ENCODE results near the gene CDA. TPM values are rescaled to one million over a fixed set of nuclear protein-coding genes. Genes with fewer than 3 reads are reported as not detected.

The CDA gene
- total and polyA plus RNA-seq, 10 of the 15 experiments (the other 5 are each of a cell fraction or from before 2014, with no cell fraction given): not detected

GRCh38 chr1:20610970-20611369 lies 22.1 kb downstream of the CDA start:
- ChIA-PET RAD21 (ENCODE audit: unreplicated experiment) (no interaction called here), POLR2A (no interaction called here), SMC1A (ENCODE audit: uncharacterized antibody, unreplicated experiment) (no interaction called here), CTCF (no interaction called here)
- TF ChIP-seq PAX5 (IDR thresholded peaks at IDR 0.05; ENCODE audit: borderline replicate concordance, low read depth, low read length) (peak; percentile 66; the same call in 1 of the 2 replicates), MXI1 (IDR thresholded peaks at IDR 0.05; ENCODE audit: low read depth, low read length) (no peak)
- Histone ChIP-seq H3K27ac (ENCODE audit: control insufficient read depth, insufficient read depth) (no peak overlapping the region), H2AFZ (ENCODE audit: control insufficient read depth, low read depth, low read length) (no peak overlapping the region), H3K9ac (ENCODE audit: control insufficient read depth, insufficient read depth, low read length) (no peak overlapping the region), H3K36me3 (ENCODE audit: control insufficient read depth in 2 of 2, insufficient read depth in 2 of 2, low read length in 1 of 2) (no peaks in the 10 kb centered on the region), H3K9me3 (replicated peaks; ENCODE audit: control insufficient read depth, insufficient read depth, low read length) (no peaks in the 10 kb centered on the region), H4K20me1 (ENCODE audit: control insufficient read depth, insufficient read depth) (no peaks in the 10 kb centered on the region), H3K4me1 (ENCODE audit: control insufficient read depth, insufficient read depth, low read length) (no peaks in the 10 kb centered on the region), H3K4me3 (no peak overlapping the region), H3K79me2 (ENCODE audit: control insufficient read depth, insufficient read depth, low read length) (no peaks in the 10 kb centered on the region), H3K27me3 (replicated peaks in 1 of 2; ENCODE audit: control insufficient read depth in 2 of 2, insufficient read depth in 2 of 2, low read length in 1 of 2) (no peaks in the 10 kb centered on the region), H3K4me2 (ENCODE audit: control insufficient read depth, insufficient read depth) (no peak overlapping the region)
- no TSS peak for BruUV-seq (replicated peaks)
- no peak for DNase-seq (ENCODE audit: low read depth, low spot score)
- intact Hi-C loops (cut with micrococcal nuclease; ENCODE audit: unreplicated experiment): no loop called here
- in situ Hi-C loops (cut with MboI): no loop called here
- WGBS (ENCODE audit: insufficient coverage, insufficient replicate concordance, low lambda C conversion rate, missing lambda C conversion rate): 70% methylated on average over 2 of the region's 2 CpGs
- ATAC-seq: no peak
- no peak for FAIRE-seq

- in situ Hi-C loops (cut with MboI): no loop called here
- no peaks in the 10 kb centered on the region for H4K20me1 ChIP-seq (ENCODE audit: control insufficient read depth, insufficient read depth)
- H3K79me2 ChIP-seq (ENCODE audit: control insufficient read depth, insufficient read depth, low read length): no peaks in the 10 kb centered on the region
- no peak overlapping the region for H3K4me3 ChIP-seq
- FAIRE-seq (no peak), ATAC-seq (no peak), DNase-seq (ENCODE audit: low read depth, low spot score) (no peak)
- no peaks in the 10 kb centered on the region for H3K27me3 ChIP-seq (replicated peaks in 1 of 2; ENCODE audit: control insufficient read depth in 2 of 2, insufficient read depth in 2 of 2, low read length in 1 of 2)
- no peaks in the 10 kb centered on the region for H3K4me1 ChIP-seq (ENCODE audit: control insufficient read depth, insufficient read depth, low read length)
- ChIA-PET RAD21 (ENCODE audit: unreplicated experiment) (no interaction called here), SMC1A (ENCODE audit: uncharacterized antibody, unreplicated experiment) (no interaction called here), CTCF (no interaction called here), POLR2A (no interaction called here)
- H3K36me3 ChIP-seq (ENCODE audit: control insufficient read depth in 2 of 2, insufficient read depth in 2 of 2, low read length in 1 of 2): no peaks in the 10 kb centered on the region
- no peak overlapping the region for H3K27ac ChIP-seq (ENCODE audit: control insufficient read depth, insufficient read depth)
- H3K4me2 ChIP-seq (ENCODE audit: control insufficient read depth, insufficient read depth): no peak overlapping the region
- TF ChIP-seq NBN (IDR thresholded peaks at IDR 0.05) (no peak), BACH1 (IDR thresholded peaks at IDR 0.05; ENCODE audit: borderline replicate concordance) (no peak), MEF2B (IDR thresholded peaks at IDR 0.05; ENCODE audit: partially characterized antibody, poor library complexity, severe bottlenecking) (no peak), JUND (IDR thresholded peaks at IDR 0.05; ENCODE audit: low read depth, low read length) (no peak), NFXL1 (IDR thresholded peaks at IDR 0.05; ENCODE audit: borderline replicate concordance) (no peak)
- H3K9ac ChIP-seq (ENCODE audit: control insufficient read depth, insufficient read depth, low read length): no peak overlapping the region
- intact Hi-C loops (cut with micrococcal nuclease; ENCODE audit: unreplicated experiment): no loop called here
- WGBS (ENCODE audit: insufficient coverage, insufficient replicate concordance, low lambda C conversion rate, missing lambda C conversion rate): 42% methylated on average over 5 of the region's 5 CpGs
- H3K9me3 ChIP-seq (replicated peaks; ENCODE audit: control insufficient read depth, insufficient read depth, low read length): no peaks in the 10 kb centered on the region
- no peak overlapping the region for H2AFZ ChIP-seq (ENCODE audit: control insufficient read depth, low read depth, low read length)
- BruUV-seq (replicated peaks): no TSS peak
Observed at GRCh38 chr1:20611652-20612051, 22.8 kb downstream of the CDA start.
